ENCODE results near the gene USP11.

DNA sequence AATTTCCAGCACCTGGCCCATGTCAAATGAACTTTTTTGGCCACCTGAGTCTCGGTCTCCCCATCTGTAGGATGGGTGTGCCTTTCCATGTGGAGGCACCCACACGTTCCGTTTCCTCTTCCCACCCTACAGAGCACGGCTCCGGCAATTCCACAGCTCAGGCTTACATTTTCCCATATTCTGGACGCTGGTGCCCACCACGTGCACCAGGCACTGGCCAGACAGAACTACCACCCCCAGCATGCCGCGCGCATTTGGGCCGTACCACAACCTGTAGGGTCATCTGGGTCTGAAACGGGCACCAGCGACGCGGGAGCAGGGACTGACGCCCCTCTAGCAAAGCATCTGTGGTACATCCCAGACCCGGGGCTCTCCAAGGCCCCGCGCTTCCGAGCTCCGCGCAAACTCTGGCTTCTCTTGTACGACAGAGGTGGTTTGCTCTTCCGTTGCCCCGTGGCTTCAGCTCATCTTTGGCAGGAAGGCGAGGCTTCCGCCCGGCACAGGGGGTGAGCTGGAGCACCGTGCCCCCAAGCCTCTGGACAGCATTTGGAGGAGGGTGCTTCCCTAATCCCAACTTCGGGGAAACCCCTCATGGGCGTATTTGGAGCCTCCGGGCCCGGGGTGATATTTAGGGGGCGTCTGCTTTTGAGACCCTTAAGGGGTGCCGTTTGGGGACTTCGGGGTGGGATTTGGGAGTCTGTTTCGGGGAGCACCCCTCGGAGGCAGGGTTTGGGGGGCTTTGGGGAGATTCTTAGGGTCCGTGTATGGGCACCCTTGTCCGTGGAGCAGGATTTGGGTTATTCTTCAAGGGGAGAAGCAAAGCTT, 42.2 kb upstream of the USP11 start:
- TF ChIP-seq, protein P1, sequence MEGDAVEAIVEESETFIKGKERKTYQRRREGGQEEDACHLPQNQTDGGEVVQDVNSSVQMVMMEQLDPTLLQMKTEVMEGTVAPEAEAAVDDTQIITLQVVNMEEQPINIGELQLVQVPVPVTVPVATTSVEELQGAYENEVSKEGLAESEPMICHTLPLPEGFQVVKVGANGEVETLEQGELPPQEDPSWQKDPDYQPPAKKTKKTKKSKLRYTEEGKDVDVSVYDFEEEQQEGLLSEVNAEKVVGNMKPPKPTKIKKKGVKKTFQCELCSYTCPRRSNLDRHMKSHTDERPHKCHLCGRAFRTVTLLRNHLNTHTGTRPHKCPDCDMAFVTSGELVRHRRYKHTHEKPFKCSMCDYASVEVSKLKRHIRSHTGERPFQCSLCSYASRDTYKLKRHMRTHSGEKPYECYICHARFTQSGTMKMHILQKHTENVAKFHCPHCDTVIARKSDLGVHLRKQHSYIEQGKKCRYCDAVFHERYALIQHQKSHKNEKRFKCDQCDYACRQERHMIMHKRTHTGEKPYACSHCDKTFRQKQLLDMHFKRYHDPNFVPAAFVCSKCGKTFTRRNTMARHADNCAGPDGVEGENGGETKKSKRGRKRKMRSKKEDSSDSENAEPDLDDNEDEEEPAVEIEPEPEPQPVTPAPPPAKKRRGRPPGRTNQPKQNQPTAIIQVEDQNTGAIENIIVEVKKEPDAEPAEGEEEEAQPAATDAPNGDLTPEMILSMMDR (IDR thresholded peaks at IDR 0.05): no peak
- no peak for TF ChIP-seq EZH2 (IDR thresholded peaks at IDR 0.05)
- TF ChIP-seq EZH2phosphoT487 (IDR thresholded peaks at IDR 0.05): no peak

Measured in neural progenitor cell (in vitro differentiated cells).